ENCODE results near the gene CPXM1.

The CPXM1 gene

DNA sequence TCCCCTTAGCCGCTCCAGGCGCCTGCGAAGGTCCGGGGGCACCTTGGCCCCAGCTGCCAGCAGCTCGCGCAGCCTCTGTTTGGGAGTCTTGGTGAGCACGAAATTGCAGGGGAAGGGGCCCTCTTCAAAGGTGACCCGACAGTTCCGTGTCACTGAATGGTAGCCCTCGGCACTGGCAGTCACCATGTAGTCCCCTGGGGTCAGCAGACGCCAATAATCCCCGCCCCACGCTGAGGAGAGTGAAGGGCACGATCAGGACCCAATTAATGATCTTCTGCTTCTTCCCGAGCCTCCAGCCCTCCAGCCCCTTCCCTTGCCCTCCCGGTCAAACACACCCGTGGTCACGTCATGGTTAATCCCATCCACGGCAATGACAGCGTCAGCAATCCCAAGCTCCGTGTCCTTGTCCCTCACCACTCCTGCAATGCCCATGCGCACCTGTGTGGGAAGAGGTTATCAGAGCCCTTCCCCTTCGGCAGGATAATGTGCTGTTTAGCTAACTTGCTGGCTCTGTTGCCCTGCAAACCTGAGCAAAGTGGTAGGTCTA is 6.2 kb downstream of the CPXM1 start:
- Histone ChIP-seq H4K8ac (ENCODE audit: low read length) (no peak overlapping the region), H3K4ac (ENCODE audit: low read depth in 1 of 2, low read length in 2 of 2) (no peak overlapping the region)
- 94% methylated on average over 23 of the region's 23 CpGs for WGBS

DNA sequence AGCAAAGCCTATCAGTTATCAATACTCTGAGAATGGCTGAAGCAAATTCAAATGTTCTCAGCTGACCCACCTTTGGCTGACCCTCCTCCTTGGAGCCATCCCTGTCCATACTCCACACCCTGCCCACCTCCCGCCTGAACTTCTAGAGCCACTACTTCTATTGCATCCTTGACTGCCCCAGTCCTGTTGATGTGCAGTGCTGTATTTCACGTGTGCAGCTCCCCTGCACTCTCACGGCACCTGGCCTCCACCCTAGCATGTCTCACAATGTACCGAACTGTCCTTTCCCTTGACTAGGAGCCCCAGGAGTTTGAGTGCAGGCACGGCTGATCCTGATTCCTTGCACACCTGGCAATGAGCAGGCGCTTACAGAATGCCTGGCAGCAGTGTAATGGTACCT is 7.0 kb downstream of the CPXM1 start:
- no peaks in the 10 kb centered on the region for H3K79me1 ChIP-seq (replicated peaks; ENCODE audit: low read length, poor library complexity, severe bottlenecking)
- H2BK15ac ChIP-seq (ENCODE audit: low read depth, poor library complexity, severe bottlenecking), result no peak overlapping the region
- no peaks in the 10 kb centered on the region for H3K4me1 ChIP-seq (ENCODE audit: control insufficient read depth, insufficient read depth, low read depth, low read length)
- H4K8ac ChIP-seq (ENCODE audit: low read length), result no peak overlapping the region
- no peak overlapping the region for H3K4me3 ChIP-seq (ENCODE audit: insufficient read depth in 1 of 2, low read depth in 1 of 2, low read length in 2 of 2)
- H3K4me2 ChIP-seq (ENCODE audit: low read length, poor library complexity, severe bottlenecking), result no peak overlapping the region
- H3K23ac ChIP-seq (ENCODE audit: low read length in 2 of 2), result no peak overlapping the region
- H2BK120ac ChIP-seq (ENCODE audit: low read depth, low read length), result no peak overlapping the region
- H2AK5ac ChIP-seq (ENCODE audit: low read length, severe bottlenecking), result no peak overlapping the region
- DNase-seq, result no peak
- H3K18ac ChIP-seq (ENCODE audit: low read depth in 1 of 2, low read length in 2 of 2), result no peak overlapping the region
- H3K27ac ChIP-seq (ENCODE audit: low read length, poor library complexity, severe bottlenecking), result no peak overlapping the region
- H2BK5ac ChIP-seq (ENCODE audit: low read depth, low read length, poor library complexity, severe bottlenecking), result no peak overlapping the region
- no peak overlapping the region for H2BK12ac ChIP-seq (ENCODE audit: low read length in 2 of 2)
- H3K36me3 ChIP-seq (ENCODE audit: control insufficient read depth in 1 of 2, insufficient read depth in 2 of 2, low read depth in 1 of 2, low read length in 2 of 2), result peaks cover 36 to 41% of the 10 kb centered on the region in 2 experiments
- H3K14ac ChIP-seq (ENCODE audit: low read length in 2 of 2), result no peak overlapping the region
- peaks cover 9 to 12% of the 10 kb centered on the region in 2 experiments for H3K27me3 ChIP-seq (ENCODE audit: control insufficient read depth in 1 of 2, insufficient read depth in 1 of 2, low read length in 2 of 2)
- no peak overlapping the region for H2AFZ ChIP-seq (ENCODE audit: low read depth, low read length)
- H3K4ac ChIP-seq (ENCODE audit: low read depth in 1 of 2, low read length in 2 of 2), result no peak overlapping the region
- H4K91ac ChIP-seq (ENCODE audit: low read length), result no peak overlapping the region
- WGBS, result 87% methylated on average over 6 of the region's 6 CpGs
- no peaks in the 10 kb centered on the region for H3K9me3 ChIP-seq (ENCODE audit: control insufficient read depth, low read length)
- H3K9ac ChIP-seq (ENCODE audit: low read length), result no peak overlapping the region

More for the DNA sequence above, 6.2 kb downstream of the CPXM1 start:
- no peak for DNase-seq
- Histone ChIP-seq H3K4me3 (ENCODE audit: insufficient read depth in 1 of 2, low read depth in 1 of 2, low read length in 2 of 2) (no peak overlapping the region), H3K18ac (ENCODE audit: low read depth in 1 of 2, low read length in 2 of 2) (no peak overlapping the region), H3K9ac (ENCODE audit: low read length) (no peak overlapping the region), H3K27me3 (ENCODE audit: control insufficient read depth in 1 of 2, insufficient read depth in 1 of 2, low read length in 2 of 2) (peaks cover 7 to 12% of the 10 kb centered on the region in 2 experiments), H2BK120ac (ENCODE audit: low read depth, low read length) (no peak overlapping the region), H2AK5ac (ENCODE audit: low read length, severe bottlenecking) (no peak overlapping the region), H3K23ac (ENCODE audit: low read length in 2 of 2) (no peak overlapping the region), H3K36me3 (ENCODE audit: control insufficient read depth in 1 of 2, insufficient read depth in 2 of 2, low read depth in 1 of 2, low read length in 2 of 2) (peaks cover 38 to 43% of the 10 kb centered on the region in 2 experiments), H2AFZ (ENCODE audit: low read depth, low read length) (no peak overlapping the region), H3K9me3 (ENCODE audit: control insufficient read depth, low read length) (no peaks in the 10 kb centered on the region), H3K79me1 (replicated peaks; ENCODE audit: low read length, poor library complexity, severe bottlenecking) (no peaks in the 10 kb centered on the region), H2BK5ac (ENCODE audit: low read depth, low read length, poor library complexity, severe bottlenecking) (no peak overlapping the region), H3K4me1 (ENCODE audit: control insufficient read depth, insufficient read depth, low read depth, low read length) (peaks cover 5% of the 10 kb centered on the region), H3K27ac (ENCODE audit: low read length, poor library complexity, severe bottlenecking) (no peak overlapping the region), H4K91ac (ENCODE audit: low read length) (no peak overlapping the region), H2BK15ac (ENCODE audit: low read depth, poor library complexity, severe bottlenecking) (no peak overlapping the region), H3K14ac (ENCODE audit: low read length in 2 of 2) (no peak overlapping the region), H2BK12ac (ENCODE audit: low read length in 2 of 2) (no peak overlapping the region), H3K4me2 (ENCODE audit: low read length, poor library complexity, severe bottlenecking) (no peak overlapping the region)

DNA sequence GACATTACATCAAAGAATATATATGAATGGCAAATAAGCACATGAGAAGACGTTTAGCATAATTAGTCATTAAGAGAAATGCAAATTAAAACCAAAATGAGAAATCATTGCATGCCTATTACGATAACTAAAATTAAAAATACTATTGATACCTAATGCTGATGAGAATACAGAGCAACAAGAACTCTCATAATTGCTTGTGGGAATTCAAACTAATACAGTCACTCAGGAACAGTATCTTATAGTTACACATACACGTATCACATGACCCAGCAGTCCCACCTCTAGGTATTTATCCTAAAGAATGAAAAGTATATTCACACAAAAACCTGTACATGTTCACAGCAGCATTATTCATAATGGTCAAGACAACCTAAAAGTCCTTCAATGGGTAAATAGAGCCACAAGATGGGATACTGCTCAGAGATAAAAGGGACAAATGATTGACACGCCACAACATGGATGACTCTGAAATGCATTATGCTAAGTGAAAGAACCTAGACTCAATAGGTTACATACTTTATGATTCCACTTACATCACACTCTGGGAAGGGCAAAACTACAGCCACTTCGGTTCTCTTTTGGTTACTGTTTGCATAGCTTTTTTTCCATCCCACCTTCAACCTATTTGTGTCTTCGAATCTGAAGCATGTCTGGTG is 16.4 kb downstream of the CPXM1 start:
- Histone ChIP-seq H3K18ac (ENCODE audit: low read depth in 1 of 2, low read length in 2 of 2) (no peak overlapping the region), H3K27ac (ENCODE audit: low read length, poor library complexity, severe bottlenecking) (no peak overlapping the region), H2BK120ac (ENCODE audit: low read depth, low read length) (no peak overlapping the region), H4K8ac (ENCODE audit: low read length) (no peak overlapping the region), H2AFZ (ENCODE audit: low read depth, low read length) (no peak overlapping the region), H2BK5ac (ENCODE audit: low read depth, low read length, poor library complexity, severe bottlenecking) (no peak overlapping the region), H3K4me1 (ENCODE audit: control insufficient read depth, insufficient read depth, low read depth, low read length) (no peaks in the 10 kb centered on the region), H3K4ac (ENCODE audit: low read depth in 1 of 2, low read length in 2 of 2) (no peak overlapping the region), H3K4me3 (ENCODE audit: insufficient read depth in 1 of 2, low read depth in 1 of 2, low read length in 2 of 2) (no peak overlapping the region), H3K36me3 (ENCODE audit: control insufficient read depth in 1 of 2, insufficient read depth in 2 of 2, low read depth in 1 of 2, low read length in 2 of 2) (no peaks in the 10 kb centered on the region), H2AK5ac (ENCODE audit: low read length, severe bottlenecking) (no peak overlapping the region), H2BK15ac (ENCODE audit: low read depth, poor library complexity, severe bottlenecking) (no peak overlapping the region), H3K14ac (ENCODE audit: low read length in 2 of 2) (no peak overlapping the region), H3K27me3 (ENCODE audit: control insufficient read depth in 1 of 2, insufficient read depth in 1 of 2, low read length in 2 of 2) (peaks cover 11 to 32% of the 10 kb centered on the region in 2 experiments), H4K91ac (ENCODE audit: low read length) (no peak overlapping the region), H2BK12ac (ENCODE audit: low read length in 2 of 2) (no peak overlapping the region), H3K79me1 (replicated peaks; ENCODE audit: low read length, poor library complexity, severe bottlenecking) (no peaks in the 10 kb centered on the region), H3K9me3 (ENCODE audit: control insufficient read depth, low read length) (no peaks in the 10 kb centered on the region), H3K9ac (ENCODE audit: low read length) (no peak overlapping the region), H3K4me2 (ENCODE audit: low read length, poor library complexity, severe bottlenecking) (no peak overlapping the region), H3K23ac (ENCODE audit: low read length in 2 of 2) (no peak overlapping the region)
- 92% methylated on average over 4 of the region's 6 CpGs for WGBS
- no peak for DNase-seq

DNA sequence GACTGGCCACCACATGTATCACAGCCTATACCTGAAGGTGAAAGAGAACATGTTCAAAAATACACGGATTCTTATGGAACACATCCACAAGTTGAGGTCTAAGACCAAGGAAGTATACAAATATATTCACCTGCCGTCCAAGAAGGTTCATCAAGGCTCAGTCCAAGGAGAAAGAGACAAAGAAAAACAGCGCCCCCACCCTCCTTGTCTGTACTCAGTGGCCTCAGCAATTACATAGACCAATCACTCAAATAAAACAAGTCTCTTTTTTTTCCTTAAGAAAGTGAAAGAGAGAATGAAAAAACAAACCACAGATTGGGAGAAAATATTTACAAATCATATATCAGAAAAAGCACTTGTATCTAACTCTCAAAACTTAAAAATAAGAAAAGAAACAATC is 19.5 kb downstream of the CPXM1 start:
- Histone ChIP-seq H2AK5ac (ENCODE audit: low read length, severe bottlenecking) (no peak overlapping the region), H3K27ac (ENCODE audit: low read length, poor library complexity, severe bottlenecking) (no peak overlapping the region), H3K4ac (ENCODE audit: low read depth in 1 of 2, low read length in 2 of 2) (no peak overlapping the region), H2BK15ac (ENCODE audit: low read depth, poor library complexity, severe bottlenecking) (no peak overlapping the region), H3K9me3 (ENCODE audit: control insufficient read depth, low read length) (peaks cover under 1% of the 10 kb centered on the region), H3K9ac (ENCODE audit: low read length) (no peak overlapping the region), H4K8ac (ENCODE audit: low read length) (no peak overlapping the region), H2AFZ (ENCODE audit: low read depth, low read length) (no peak overlapping the region), H2BK12ac (ENCODE audit: low read length in 2 of 2) (no peak overlapping the region), H4K91ac (ENCODE audit: low read length) (no peak overlapping the region), H3K18ac (ENCODE audit: low read depth in 1 of 2, low read length in 2 of 2) (no peak overlapping the region), H3K27me3 (ENCODE audit: control insufficient read depth in 1 of 2, insufficient read depth in 1 of 2, low read length in 2 of 2) (peaks cover 11 to 29% of the 10 kb centered on the region in 2 experiments), H3K4me3 (ENCODE audit: insufficient read depth in 1 of 2, low read depth in 1 of 2, low read length in 2 of 2) (no peak overlapping the region), H3K23ac (ENCODE audit: low read length in 2 of 2) (no peak overlapping the region), H3K4me1 (ENCODE audit: control insufficient read depth, insufficient read depth, low read depth, low read length) (no peaks in the 10 kb centered on the region), H3K79me1 (replicated peaks; ENCODE audit: low read length, poor library complexity, severe bottlenecking) (no peaks in the 10 kb centered on the region), H3K36me3 (ENCODE audit: control insufficient read depth in 1 of 2, insufficient read depth in 2 of 2, low read depth in 1 of 2, low read length in 2 of 2) (no peaks in the 10 kb centered on the region), H3K4me2 (ENCODE audit: low read length, poor library complexity, severe bottlenecking) (no peak overlapping the region), H2BK5ac (ENCODE audit: low read depth, low read length, poor library complexity, severe bottlenecking) (no peak overlapping the region), H3K14ac (ENCODE audit: low read length in 2 of 2) (no peak overlapping the region), H2BK120ac (ENCODE audit: low read depth, low read length) (no peak overlapping the region)
- no peak for DNase-seq
- WGBS, result 67% methylated on average over 2 of the region's 3 CpGs

Data from mesenchymal stem cell (in vitro differentiated cells and primary cell).